GM12801 (cell line): Measurements from ENCODE around the gene RPS29.

ENCODE experiments used
- CTCF ChIP-seq: IDR thresholded peaks from one replicate; pipeline ENCODE4 v1.5.1; 2011; ENCODE audit warnings: control low read depth; ENCODE audit not compliant: insufficient read length; ENCODE audit errors: extremely low read depth

RPS29 gene

DNA sequence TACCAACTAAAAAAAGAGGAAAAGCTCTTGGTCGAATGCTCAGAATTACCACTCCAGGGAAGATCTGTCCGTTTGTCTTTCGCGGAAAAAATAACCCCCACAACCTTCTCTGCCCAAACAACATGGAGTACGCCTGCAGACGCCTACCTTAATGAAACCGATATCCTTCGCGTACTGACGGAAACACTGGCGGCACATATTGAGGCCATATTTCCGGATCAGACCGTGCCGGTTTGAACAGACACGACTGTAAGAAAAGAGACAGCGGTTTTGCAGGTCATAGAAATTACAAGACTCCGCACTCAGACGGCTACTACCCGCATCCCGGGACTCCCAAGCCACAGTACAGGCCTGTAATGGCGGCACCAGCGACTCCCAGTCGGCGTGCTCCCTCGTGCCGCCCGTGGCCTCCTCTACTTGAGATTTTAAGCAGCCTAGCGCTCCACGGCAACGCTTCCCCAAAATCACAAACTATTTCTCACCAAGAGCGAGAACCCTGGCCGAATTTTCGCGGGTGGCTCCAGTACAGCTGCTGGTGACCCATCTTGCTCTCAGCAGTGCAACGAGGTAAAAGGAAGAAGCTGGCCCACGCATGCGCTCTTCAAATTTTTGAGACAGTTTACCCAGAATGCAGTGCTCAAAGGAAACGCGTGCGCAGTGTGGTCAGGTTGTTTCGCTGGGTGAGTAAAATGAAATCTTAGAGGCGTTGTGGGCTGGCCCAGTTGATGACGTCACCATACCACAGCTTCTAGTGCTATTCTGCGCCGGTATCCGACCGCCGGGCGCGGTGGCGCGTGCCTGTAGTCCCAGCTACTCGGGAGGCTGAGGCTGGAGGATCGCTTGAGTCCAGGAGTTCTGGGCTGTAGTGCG lies at the start of gene RPS29:
RPS29 (minus strand) TSS at position 578 of the 870 bp plus-strand sequence; CDS start at position 544, 34 bp downstream.
- TF ChIP-seq CTCF, result no peak

GRCh38 chr14:49634547-49635334 lies 48.6 kb upstream of the RPS29 start, which contains the start of gene DNAAF2:
Gene DNAAF2 (minus strand): TSS chr14:49635244. CDS start chr14:49635149, 95 bp downstream.
- no peak for TF ChIP-seq CTCF

DNA sequence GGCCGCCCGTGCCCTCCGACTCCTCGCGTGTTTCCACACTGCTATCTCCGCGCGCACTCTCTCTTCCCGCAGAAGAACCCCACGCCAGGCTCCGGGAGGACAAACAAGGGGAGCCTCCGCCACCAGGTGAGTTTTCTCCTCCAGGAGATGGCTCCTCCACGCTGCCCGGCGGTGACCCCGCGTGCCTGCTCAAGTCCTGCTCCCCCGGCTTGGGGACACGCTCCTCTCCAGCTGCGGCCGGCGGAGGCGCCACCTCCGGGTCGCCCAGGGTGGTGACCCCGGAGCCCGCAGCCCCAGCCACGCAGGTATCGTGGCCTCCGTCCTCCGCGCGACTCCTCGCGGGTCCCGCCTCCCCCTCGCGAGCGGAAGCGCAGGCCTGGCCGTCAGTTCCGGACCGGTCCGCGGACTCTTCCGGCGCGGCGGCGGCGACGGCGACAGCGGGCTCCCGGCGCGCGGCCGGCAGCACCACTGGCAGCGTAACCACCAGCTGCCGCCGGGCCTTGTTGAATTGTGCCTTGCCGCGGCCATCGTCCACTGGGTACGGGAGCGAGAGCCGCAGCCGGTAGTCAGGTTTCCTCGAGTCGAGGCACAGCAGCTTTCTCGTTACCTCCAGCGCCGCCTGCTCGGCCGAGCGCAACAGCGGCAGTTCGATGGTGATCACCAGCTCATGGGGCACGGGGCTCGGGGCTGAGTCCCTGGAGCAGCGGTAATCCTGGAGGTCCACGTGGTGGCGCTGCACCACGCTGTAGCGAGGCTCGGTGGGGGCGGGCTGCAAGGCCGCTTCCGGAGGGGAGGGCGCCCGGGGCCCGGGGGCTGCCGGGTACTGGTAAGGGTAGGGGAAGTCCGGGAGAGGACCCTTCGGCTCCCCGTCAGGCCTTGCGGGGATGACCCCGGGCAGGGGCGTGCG lies 47.7 kb upstream of the RPS29 start:
- no peak for TF ChIP-seq CTCF

GRCh38 chr14:49623941-49624839 lies 38.0 kb upstream of the RPS29 start:
- TF ChIP-seq CTCF, result no peak

GRCh38 chr14:49623387-49623786 lies 37.2 kb upstream of the RPS29 start:
- TF ChIP-seq CTCF, result no peak

DNA sequence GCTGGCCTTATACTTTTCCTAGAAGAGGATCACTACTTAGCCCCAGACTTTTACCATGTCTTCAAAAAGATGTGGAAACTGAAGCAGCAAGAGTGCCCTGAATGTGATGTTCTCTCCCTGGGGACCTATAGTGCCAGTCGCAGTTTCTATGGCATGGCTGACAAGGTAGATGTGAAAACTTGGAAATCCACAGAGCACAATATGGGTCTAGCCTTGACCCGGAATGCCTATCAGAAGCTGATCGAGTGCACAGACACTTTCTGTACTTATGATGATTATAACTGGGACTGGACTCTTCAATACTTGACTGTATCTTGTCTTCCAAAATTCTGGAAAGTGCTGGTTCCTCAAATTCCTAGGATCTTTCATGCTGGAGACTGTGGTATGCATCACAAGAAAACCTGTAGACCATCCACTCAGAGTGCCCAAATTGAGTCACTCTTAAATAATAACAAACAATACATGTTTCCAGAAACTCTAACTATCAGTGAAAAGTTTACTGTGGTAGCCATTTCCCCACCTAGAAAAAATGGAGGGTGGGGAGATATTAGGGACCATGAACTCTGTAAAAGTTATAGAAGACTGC lies 35.9 kb upstream of the RPS29 start:
- TF ChIP-seq CTCF, result no peak
